Measurements from ENCODE around the gene SH3BP5L. TPM values are rescaled to one million over a fixed set of nuclear protein-coding genes. Genes with fewer than 3 reads are reported as not detected.

SH3BP5L gene
- total and polyA plus RNA-seq, 2 of the 13 experiments (the other 11 are each of a cell fraction or from before 2014, with no cell fraction given) = 10.3 to 14.9 TPM

- TF ChIP-seq DPF2 (CRISPR knock-in tag; IDR thresholded peaks at IDR 0.05; ENCODE audit: borderline replicate concordance, low read depth) = no peak
- TF ChIP-seq HDAC6 (IDR thresholded peaks at IDR 0.05; ENCODE audit: low read depth, low read length) = no peak
- TF ChIP-seq CC2D1A (CRISPR knock-in tag; IDR thresholded peaks at IDR 0.05) = no peak
- 0 out of 2 replicates have a peak, but pooled peaks have one; percentile 50 for TF ChIP-seq ZNF777 (CRISPR knock-in tag; IDR thresholded peaks at IDR 0.05)
- TF ChIP-seq ZBTB2 (CRISPR knock-in tag; IDR thresholded peaks at IDR 0.05; ENCODE audit: low read depth) = peak; percentile 75
- TF ChIP-seq IKZF4 (CRISPR knock-in tag; IDR thresholded peaks at IDR 0.05; ENCODE audit: borderline replicate concordance, low read depth, not compliant biosample characterization) = no peak
- TF ChIP-seq ZNF652 (CRISPR knock-in tag; IDR thresholded peaks at IDR 0.05; ENCODE audit: borderline replicate concordance, low read depth) = no peak
- TF ChIP-seq ZNF775 (CRISPR knock-in tag; IDR thresholded peaks at IDR 0.05; ENCODE audit: borderline replicate concordance) = no peak
- TF ChIP-seq KDM2A (CRISPR knock-in tag; IDR thresholded peaks at IDR 0.05; ENCODE audit: borderline replicate concordance, low read depth) = peak; percentile 49; the same call in 1 of the 2 replicates
- TF ChIP-seq SIX1 (CRISPR knock-in tag; IDR thresholded peaks at IDR 0.05; ENCODE audit: borderline replicate concordance) = no peak
- TF ChIP-seq, protein P1, sequence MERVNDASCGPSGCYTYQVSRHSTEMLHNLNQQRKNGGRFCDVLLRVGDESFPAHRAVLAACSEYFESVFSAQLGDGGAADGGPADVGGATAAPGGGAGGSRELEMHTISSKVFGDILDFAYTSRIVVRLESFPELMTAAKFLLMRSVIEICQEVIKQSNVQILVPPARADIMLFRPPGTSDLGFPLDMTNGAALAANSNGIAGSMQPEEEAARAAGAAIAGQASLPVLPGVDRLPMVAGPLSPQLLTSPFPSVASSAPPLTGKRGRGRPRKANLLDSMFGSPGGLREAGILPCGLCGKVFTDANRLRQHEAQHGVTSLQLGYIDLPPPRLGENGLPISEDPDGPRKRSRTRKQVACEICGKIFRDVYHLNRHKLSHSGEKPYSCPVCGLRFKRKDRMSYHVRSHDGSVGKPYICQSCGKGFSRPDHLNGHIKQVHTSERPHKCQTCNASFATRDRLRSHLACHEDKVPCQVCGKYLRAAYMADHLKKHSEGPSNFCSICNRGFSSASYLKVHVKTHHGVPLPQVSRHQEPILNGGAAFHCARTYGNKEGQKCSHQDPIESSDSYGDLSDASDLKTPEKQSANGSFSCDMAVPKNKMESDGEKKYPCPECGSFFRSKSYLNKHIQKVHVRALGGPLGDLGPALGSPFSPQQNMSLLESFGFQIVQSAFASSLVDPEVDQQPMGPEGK (CRISPR knock-in tag; IDR thresholded peaks at IDR 0.05) = peak; percentile 62; the same call in 1 of the 2 replicates
- TF ChIP-seq ZNF552 (CRISPR knock-in tag; IDR thresholded peaks at IDR 0.05; ENCODE audit: borderline replicate concordance) = peak; percentile 54; the same call in 1 of the 2 replicates
- TF ChIP-seq CREM (IDR thresholded peaks at IDR 0.05) = peak; percentile 64
- TF ChIP-seq CREM (CRISPR knock-in tag; IDR thresholded peaks at IDR 0.05) = no peak
- TF ChIP-seq PTBP1 (IDR thresholded peaks at IDR 0.05; ENCODE audit: low read depth, low read length, poor library complexity, severe bottlenecking) = no peak
- TF ChIP-seq, protein P2, sequence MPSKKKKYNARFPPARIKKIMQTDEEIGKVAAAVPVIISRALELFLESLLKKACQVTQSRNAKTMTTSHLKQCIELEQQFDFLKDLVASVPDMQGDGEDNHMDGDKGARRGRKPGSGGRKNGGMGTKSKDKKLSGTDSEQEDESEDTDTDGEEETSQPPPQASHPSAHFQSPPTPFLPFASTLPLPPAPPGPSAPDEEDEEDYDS (CRISPR knock-in tag; IDR thresholded peaks at IDR 0.05) = peak; percentile 77
- TF ChIP-seq ZNF792 (CRISPR knock-in tag; IDR thresholded peaks at IDR 0.05) = no peak; the same call in 1 of the 2 replicates
- TF ChIP-seq TCF12 (IDR thresholded peaks at IDR 0.05) = no peak
- 0 out of 2 replicates have a peak, but pooled peaks have one; percentile 31 for TF ChIP-seq TCF12 (CRISPR knock-in tag; IDR thresholded peaks at IDR 0.05)
- TF ChIP-seq ZXDC (CRISPR knock-in tag; IDR thresholded peaks at IDR 0.05) = no peak
- peak; percentile 72; the same call in 1 of the 2 replicates for TF ChIP-seq ELF4 (CRISPR knock-in tag; IDR thresholded peaks at IDR 0.05; ENCODE audit: borderline replicate concordance)
- TF ChIP-seq ZBTB20 (CRISPR knock-in tag; IDR thresholded peaks at IDR 0.05; ENCODE audit: borderline replicate concordance, low read depth) = no peak
- TF ChIP-seq ARNTL (CRISPR knock-in tag; IDR thresholded peaks at IDR 0.05) = no peak
- TF ChIP-seq MTA1 (CRISPR knock-in tag; IDR thresholded peaks at IDR 0.05; ENCODE audit: borderline replicate concordance) = no peak
These were observed 12.2 kb upstream of the SH3BP5L start, which contains the start of gene ZNF672 (continued) for GRCh38 chr1:248837781-248838356.
